IMR-90 (cell line): Measurements from ENCODE around the gene GNAZ. TPM values are rescaled to one million over a fixed set of nuclear protein-coding genes. Genes with fewer than 3 reads are reported as not detected.
A peak's percentile ranks its signal among the peaks of the same experiment; 100 is the strongest.

Experiments used
- ATAC-seq: fragments of 200-7000 bp; cut with Tn5 transposase; 2 replicates; pipeline ENCODE4 v1.9.1; 2020; ENCODE audit warnings: low read depth, mild to moderate bottlenecking, moderate library complexity
- BruUV-seq: library from RNA; stranded (reverse); fragments of 400-500 nt; replicated peaks from 2 replicates; lab custom pipeline; 2021; lab: Mats Ljungman, UMichigan
- CTCF ChIA-PET: fragments of 300-600 bp; formaldehyde crosslinking; extraction: SDS; loops from one replicate; lab custom pipeline; 2021; ENCODE audit warnings: antibody characterized with exemption; lab: Yijun Ruan, JAX
- POLR2A ChIA-PET: fragments of 300-600 bp; sonication (Branson Sonifier 250); formaldehyde crosslinking; loops from one replicate; lab custom pipeline; 2022; ENCODE audit warnings: antibody characterized with exemption; ENCODE audit not compliant: unreplicated experiment; lab: Charles Lee
- DNase-seq: peaks from one replicate; pipeline ENCODE4 v3.0.0; 2013
- H2AFZ ChIP-seq: replicated peaks from 2 replicates; pipeline ENCODE3; 2013; ENCODE audit warnings: low read length, mild to moderate bottlenecking; ENCODE audit not compliant: poor library complexity
- H2AK5ac ChIP-seq: 2 replicates; pipeline ENCODE4 v1.6.1; 2013; ENCODE audit warnings: low read depth, low read length, inconsistent platforms
- H2AK9ac ChIP-seq: replicated peaks from 2 replicates; pipeline ENCODE3; 2013; ENCODE audit warnings: mild to moderate bottlenecking, low read depth, low read length, moderate library complexity; ENCODE audit not compliant: poor library complexity
- H2BK120ac ChIP-seq: 2 replicates; pipeline ENCODE4 v1.6.1; 2013; ENCODE audit warnings: low read depth, low read length, inconsistent platforms
- H2BK15ac ChIP-seq: 3 replicates; pipeline ENCODE4 v1.6.1; 2013; ENCODE audit warnings: low read depth, low read length, inconsistent platforms
- H2BK20ac ChIP-seq: 2 replicates; pipeline ENCODE4 v1.6.1; 2013; ENCODE audit warnings: low read depth, mild to moderate bottlenecking, inconsistent platforms, low read length, moderate library complexity
- H2BK5ac ChIP-seq: 2 replicates; pipeline ENCODE4 v1.6.1; 2013; ENCODE audit warnings: mild to moderate bottlenecking, low read depth, low read length, inconsistent platforms; ENCODE audit not compliant: poor library complexity, severe bottlenecking
- H3K14ac ChIP-seq: replicated peaks from 2 replicates; pipeline ENCODE4 v1.6.1; 2013; ENCODE audit warnings: low read depth, low read length, inconsistent platforms
- H3K18ac ChIP-seq: 2 replicates; pipeline ENCODE4 v1.6.1; 2013; ENCODE audit warnings: low read depth, low read length, control low read depth
- H3K23ac ChIP-seq: 2 replicates; pipeline ENCODE4 v1.6.1; 2013; ENCODE audit warnings: low read depth, low read length, inconsistent platforms
- H3K27ac ChIP-seq: 2 replicates; pipeline ENCODE4 v1.5.1; 2013; ENCODE audit warnings: mild to moderate bottlenecking, control low read depth, low read length; ENCODE audit not compliant: insufficient read depth
- H3K27me3 ChIP-seq: 2 replicates; pipeline ENCODE4 v1.6.1; 2013; ENCODE audit warnings: low read length; ENCODE audit not compliant: control insufficient read depth, insufficient read depth
- H3K36me3 ChIP-seq: 2 replicates; pipeline ENCODE4 v1.6.1; 2013; ENCODE audit warnings: low read length, mixed read lengths; ENCODE audit not compliant: control insufficient read depth, insufficient read depth
- H3K4ac ChIP-seq: 2 replicates; pipeline ENCODE4 v1.6.1; 2013; ENCODE audit warnings: low read depth, low read length, inconsistent platforms
- H3K4me1 ChIP-seq: 2 replicates; pipeline ENCODE4 v1.6.1; 2013; ENCODE audit warnings: low read length, mixed read lengths; ENCODE audit not compliant: control insufficient read depth, insufficient read depth
- H3K4me2 ChIP-seq: 2 replicates; pipeline ENCODE4 v1.6.1; 2013; ENCODE audit warnings: low read depth, mild to moderate bottlenecking, control low read depth, low read length, moderate library complexity
- H3K4me3 ChIP-seq: 2 replicates; pipeline ENCODE4 v1.5.1; 2013; ENCODE audit warnings: low read depth, mild to moderate bottlenecking, control low read depth, low read length, moderate library complexity; ENCODE audit not compliant: insufficient read depth
- H3K56ac ChIP-seq: 2 replicates; pipeline ENCODE4 v1.6.1; 2013; ENCODE audit warnings: low read length, inconsistent platforms; ENCODE audit not compliant: insufficient read depth; ENCODE audit errors: extremely low read depth
- H3K79me1 ChIP-seq, 2 experiments: 2 replicates each; pipeline ENCODE4 v1.6.1; 2013; ENCODE audit warnings: low read length in 2 of 2, inconsistent platforms in 1 of 2, low read depth in 1 of 2
- H3K9ac ChIP-seq: 2 replicates; pipeline ENCODE4 v1.6.1; 2013; ENCODE audit warnings: low read depth, low read length, control low read depth
- H3K9me1 ChIP-seq: 2 replicates; pipeline ENCODE4 v1.6.1; 2013; ENCODE audit warnings: low read length, inconsistent platforms; ENCODE audit not compliant: insufficient read depth
- H3K9me3 ChIP-seq: 2 replicates; pipeline ENCODE4 v1.6.1; 2013; ENCODE audit warnings: low read length; ENCODE audit not compliant: control insufficient read depth, insufficient read depth
- H4K20me1 ChIP-seq: 2 replicates; pipeline ENCODE4 v1.6.1; 2013; ENCODE audit warnings: low read length, inconsistent platforms; ENCODE audit not compliant: insufficient read depth
- H4K5ac ChIP-seq: 2 replicates; pipeline ENCODE4 v1.6.1; 2013; ENCODE audit warnings: mild to moderate bottlenecking, low read depth, low read length, control low read depth
- H4K8ac ChIP-seq, 2 experiments: 2 replicates each; pipeline ENCODE4 v1.6.1; 2013; ENCODE audit warnings: low read depth in 2 of 2, low read length in 2 of 2, control low read depth in 1 of 2, inconsistent platforms in 1 of 2
- H4K91ac ChIP-seq: 2 replicates; pipeline ENCODE4 v1.6.1; 2013; ENCODE audit warnings: low read depth, low read length, inconsistent platforms; ENCODE audit not compliant: insufficient read depth
- BHLHE40 ChIP-seq: fragments of 150-350 bp; IDR thresholded peaks from 2 replicates; pipeline ENCODE4 v1.6.1; 2016; ENCODE audit warnings: mild to moderate bottlenecking, low read depth, low read length
- CEBPB ChIP-seq: IDR thresholded peaks from 2 replicates; pipeline ENCODE4 v1.6.1; 2012; ENCODE audit warnings: low read depth, low read length, improper control_type of control experiment
- CHD1 ChIP-seq: IDR thresholded peaks from 2 replicates; pipeline ENCODE4 v1.6.1; 2012; ENCODE audit warnings: low read depth, low read length, improper control_type of control experiment
- CTCF ChIP-seq: conservative IDR thresholded peaks from 2 replicates; pipeline ENCODE4 v1.5.1; 2012; ENCODE audit warnings: mild to moderate bottlenecking, low read depth, low read length, improper control_type of control experiment
- ELK1 ChIP-seq: fragments of 150-350 bp; IDR thresholded peaks from 2 replicates; pipeline ENCODE4 v1.6.1; 2016; ENCODE audit warnings: low read depth, mild to moderate bottlenecking, low read length, moderate library complexity, borderline replicate concordance
- FOS ChIP-seq: fragments of 150-350 bp; IDR thresholded peaks from 2 replicates; pipeline ENCODE4 v1.6.1; 2016; ENCODE audit warnings: low read depth, low read length
- MAFK ChIP-seq: IDR thresholded peaks from 2 replicates; pipeline ENCODE4 v1.6.1; 2012; ENCODE audit warnings: low read depth, low read length, improper control_type of control experiment
- MAZ ChIP-seq: IDR thresholded peaks from 2 replicates; pipeline ENCODE4 v1.6.1; 2012; ENCODE audit warnings: low read depth, mild to moderate bottlenecking, low read length, improper control_type of control experiment, moderate library complexity, borderline replicate concordance
- MXI1 ChIP-seq: IDR thresholded peaks from 2 replicates; pipeline ENCODE4 v1.6.1; 2012; ENCODE audit warnings: low read depth, mild to moderate bottlenecking, low read length, moderate library complexity, borderline replicate concordance
- NFE2L2 ChIP-seq: fragments of 150-350 bp; IDR thresholded peaks from 2 replicates; pipeline ENCODE4 v1.6.1; 2016; ENCODE audit warnings: low read depth, mild to moderate bottlenecking, low read length
- POLR2A ChIP-seq: IDR thresholded peaks from 2 replicates; pipeline ENCODE4 v1.6.1; 2012; ENCODE audit warnings: mild to moderate bottlenecking, low read depth, low read length
- RAD21 ChIP-seq: IDR thresholded peaks from 2 replicates; pipeline ENCODE4 v1.6.1; 2012; ENCODE audit warnings: low read length, improper control_type of control experiment
- RCOR1 ChIP-seq: IDR thresholded peaks from 2 replicates; pipeline ENCODE4 v1.6.1; 2012; ENCODE audit warnings: mild to moderate bottlenecking, low read length, improper control_type of control experiment; ENCODE audit not compliant: insufficient replicate concordance
- RFX5 ChIP-seq: IDR thresholded peaks from 2 replicates; pipeline ENCODE4 v1.8.0; 2012; ENCODE audit warnings: low read depth, mild to moderate bottlenecking, low read length, moderate library complexity
- SMC3 ChIP-seq: fragments of 150-350 bp; IDR thresholded peaks from 2 replicates; pipeline ENCODE4 v1.6.1; 2016; ENCODE audit warnings: low read depth, mild to moderate bottlenecking, antibody characterized with exemption, low read length, moderate library complexity
- USF2 ChIP-seq: fragments of 150-350 bp; IDR thresholded peaks from 2 replicates; pipeline ENCODE4 v1.6.1; 2017; ENCODE audit warnings: mild to moderate bottlenecking, antibody characterized with exemption, low read length, low read depth
- WGBS, 2 experiments: methylation state at CpG; one replicate each; pipeline versions ENCODE4 v1.1.5 to v1.1.7; 2013; ENCODE audit warnings: missing lambda C conversion rate in 2 of 2; ENCODE audit not compliant: insufficient read length in 1 of 2; ENCODE audit errors: extremely low coverage in 2 of 2; 5-methylcytosine and 5-hydroxymethylcytosine counted together
- dilution Hi-C: fragments of 300-500 bp; cut with HindIII; formaldehyde crosslinking; loops from one replicate; pipeline ENCODE4 v1.14.3; 2018; ENCODE audit warnings: low sequenced_read_pairs; ENCODE audit not compliant: unreplicated experiment
- in situ Hi-C: fragments of 300-500 bp; cut with MboI; formaldehyde crosslinking; loops from 3 replicates; pipeline ENCODE4 v1.14.3; 2019; ENCODE audit warnings: low sequenced_read_pairs, inconsistent platforms, mixed read lengths
- intact Hi-C: fragments of 100-400 bp; cut with micrococcal nuclease; formaldehyde crosslinking; loops from 2 replicates; pipeline ENCODE4 v1.10.0; 2022
- polyA plus RNA-seq, 3 experiments: library from polyadenylated mRNA; depleted of rRNA; stranded (reverse); fragments of >200 nt; gene quantifications; 2 replicates each; pipeline ENCODE4 v1.2.3, GENCODE V29; 2012; ENCODE audit warnings: low replicate concordance in 1 of 3
- total RNA-seq: library from RNA; depleted of rRNA; stranded (reverse); fragments of >200 nt; gene quantifications from 2 replicates; pipeline ENCODE4 v1.2.3, GENCODE V29; 2012

GNAZ gene
- total and polyA plus RNA-seq, 2 of the 4 experiments (the other 2 are of a cell fraction): 1.5 to 2.5 TPM

- Histone ChIP-seq H4K8ac (no peak overlapping the region), H3K9ac (no peak overlapping the region), H3K56ac (no peak overlapping the region), H2AK9ac (no peak overlapping the region), H3K14ac (no peak overlapping the region), H2BK20ac (no peak overlapping the region), H3K23ac (no peak overlapping the region), H4K5ac (no peak overlapping the region), H3K27me3 (no peaks in the 10 kb centered on the region), H3K36me3 (no peaks in the 10 kb centered on the region), H2BK15ac (no peak overlapping the region), H4K20me1 (no peaks in the 10 kb centered on the region), H2AFZ (peak overlapping the region; percentile 34), H3K4ac (no peak overlapping the region), H3K27ac (no peak overlapping the region), H3K18ac (no peak overlapping the region), H2BK5ac (no peak overlapping the region), H3K9me3 (no peaks in the 10 kb centered on the region), H2AK5ac (no peak overlapping the region), H4K91ac (no peak overlapping the region), H3K4me1 (peaks cover 19% of the 10 kb centered on the region), H3K79me1 (peaks cover 0 to 6% of the 10 kb centered on the region in 2 experiments; a peak in 1 of 4 replicates), H3K4me2 (no peak overlapping the region), H2BK120ac (no peak overlapping the region), H3K4me3 (no peak overlapping the region), H3K9me1 (peaks cover 6% of the 10 kb centered on the region; the same call in 1 of the 2 replicates)
- no TSS peak for BruUV-seq
- WGBS, 2 experiments: 77% methylated on average over 3 of the region's 9 CpGs; no CpG with 5 or more reads in 1 of the 2 experiments
- ChIA-PET CTCF (no interaction called here), POLR2A (no interaction called here)
- ATAC-seq: no peak
- no peak for TF ChIP-seq FOS
- no peak for TF ChIP-seq MXI1
- TF ChIP-seq BHLHE40: no peak
- TF ChIP-seq CTCF: no peak
- no peak for TF ChIP-seq NFE2L2
- no peak for TF ChIP-seq RFX5
- TF ChIP-seq CEBPB: no peak
- no peak for TF ChIP-seq POLR2A
- TF ChIP-seq MAZ: no peak
- TF ChIP-seq SMC3: no peak
- no peak for TF ChIP-seq RAD21
- TF ChIP-seq USF2: no peak
- no peak for TF ChIP-seq ELK1
- TF ChIP-seq CHD1: no peak
- no peak for TF ChIP-seq RCOR1
- no peak for TF ChIP-seq MAFK
- intact Hi-C loops: no loop called here
- dilution Hi-C loops: no loop called here
- no peak for DNase-seq
- in situ Hi-C loops: no loop called here
Observed at GRCh38 chr22:23142546-23143105, 72.3 kb downstream of the GNAZ start.
